Loucy (cell line): ENCODE data around the gene NUF2.

Experiments used
- EZH2phosphoT487 ChIP-seq: fragments of 200-600 bp; IDR thresholded peaks from 2 replicates; pipeline ENCODE4 v1.6.1; 2018; ENCODE audit warnings: antibody characterized with exemption, mild to moderate bottlenecking, moderate library complexity, borderline replicate concordance
- TF ChIP-seq, protein P1 (sequence below): fragments of 200-600 bp; sonication (generic); conservative IDR thresholded peaks from 2 replicates; pipeline ENCODE4 v1.5.1; 2014; ENCODE audit warnings: mild to moderate bottlenecking, antibody characterized with exemption, low read length

DNA sequence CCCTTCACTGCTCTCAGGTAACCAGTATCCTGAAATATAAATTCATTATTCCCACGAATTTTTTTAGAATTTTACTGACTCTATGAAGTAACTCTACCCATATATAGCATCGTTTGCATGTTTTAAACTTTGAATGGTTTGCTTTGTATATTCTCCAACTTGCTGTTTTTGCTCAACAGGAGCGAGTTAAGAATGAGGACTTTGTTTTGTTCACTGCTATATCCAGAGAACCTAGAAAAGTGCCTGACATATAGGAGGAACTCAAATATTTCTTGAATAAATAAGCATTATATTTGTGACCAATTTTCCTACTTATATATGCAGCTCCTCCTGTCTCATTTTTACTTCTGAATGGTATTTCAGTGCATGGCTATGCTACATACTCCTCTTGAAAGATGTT, 43.4 kb downstream of the NUF2 start:
- TF ChIP-seq, protein P1, sequence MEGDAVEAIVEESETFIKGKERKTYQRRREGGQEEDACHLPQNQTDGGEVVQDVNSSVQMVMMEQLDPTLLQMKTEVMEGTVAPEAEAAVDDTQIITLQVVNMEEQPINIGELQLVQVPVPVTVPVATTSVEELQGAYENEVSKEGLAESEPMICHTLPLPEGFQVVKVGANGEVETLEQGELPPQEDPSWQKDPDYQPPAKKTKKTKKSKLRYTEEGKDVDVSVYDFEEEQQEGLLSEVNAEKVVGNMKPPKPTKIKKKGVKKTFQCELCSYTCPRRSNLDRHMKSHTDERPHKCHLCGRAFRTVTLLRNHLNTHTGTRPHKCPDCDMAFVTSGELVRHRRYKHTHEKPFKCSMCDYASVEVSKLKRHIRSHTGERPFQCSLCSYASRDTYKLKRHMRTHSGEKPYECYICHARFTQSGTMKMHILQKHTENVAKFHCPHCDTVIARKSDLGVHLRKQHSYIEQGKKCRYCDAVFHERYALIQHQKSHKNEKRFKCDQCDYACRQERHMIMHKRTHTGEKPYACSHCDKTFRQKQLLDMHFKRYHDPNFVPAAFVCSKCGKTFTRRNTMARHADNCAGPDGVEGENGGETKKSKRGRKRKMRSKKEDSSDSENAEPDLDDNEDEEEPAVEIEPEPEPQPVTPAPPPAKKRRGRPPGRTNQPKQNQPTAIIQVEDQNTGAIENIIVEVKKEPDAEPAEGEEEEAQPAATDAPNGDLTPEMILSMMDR = no peak
- no peak for TF ChIP-seq EZH2phosphoT487
